Measurements from ENCODE around the gene ERVFRD-1.
A peak's percentile ranks its signal among the peaks of the same experiment; 100 is the strongest.
"Not testable (repeated sequence)": the region's sequence is repeated elsewhere in the genome, so short reads cannot be mapped to it uniquely, and the experiment has no call there.

ERVFRD-1 gene

DNA sequence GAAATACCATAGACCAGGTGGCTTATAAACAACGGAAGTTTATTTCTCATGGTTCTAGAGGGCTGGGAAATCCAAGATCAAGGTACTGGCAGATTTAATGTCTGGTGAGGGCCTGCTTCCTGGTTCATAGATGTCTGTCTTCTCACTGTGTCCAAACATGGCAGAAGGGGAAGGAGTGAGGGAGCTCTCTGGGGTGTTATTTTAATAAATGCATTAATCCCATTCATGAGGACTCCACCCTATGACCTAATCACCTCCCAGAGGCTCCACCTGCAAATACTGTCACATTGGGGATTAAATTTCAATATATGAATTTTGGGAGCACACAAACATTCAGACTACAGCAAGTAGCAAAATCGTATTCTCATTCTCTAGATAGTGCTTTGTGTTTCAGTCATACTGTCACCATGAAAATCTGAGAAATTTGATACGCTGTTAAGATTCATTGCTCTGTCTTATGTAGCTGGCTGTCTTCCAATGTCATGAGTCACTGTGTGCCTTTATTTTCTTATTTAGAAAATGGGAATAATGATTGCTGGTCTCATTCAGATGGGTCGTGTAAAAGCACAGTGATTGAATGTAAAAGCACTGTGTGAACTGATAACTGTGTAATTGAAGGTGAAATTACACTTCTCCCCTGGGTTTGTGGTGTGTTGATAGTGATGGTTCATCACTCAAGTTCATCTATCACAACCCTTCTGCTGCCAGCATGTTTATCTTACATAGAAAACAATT, 8.9 kb upstream of the ERVFRD-1 start:
- DNase-seq (ENCODE audit: low read depth) = peak; percentile 72
- TF ChIP-seq, protein P1, sequence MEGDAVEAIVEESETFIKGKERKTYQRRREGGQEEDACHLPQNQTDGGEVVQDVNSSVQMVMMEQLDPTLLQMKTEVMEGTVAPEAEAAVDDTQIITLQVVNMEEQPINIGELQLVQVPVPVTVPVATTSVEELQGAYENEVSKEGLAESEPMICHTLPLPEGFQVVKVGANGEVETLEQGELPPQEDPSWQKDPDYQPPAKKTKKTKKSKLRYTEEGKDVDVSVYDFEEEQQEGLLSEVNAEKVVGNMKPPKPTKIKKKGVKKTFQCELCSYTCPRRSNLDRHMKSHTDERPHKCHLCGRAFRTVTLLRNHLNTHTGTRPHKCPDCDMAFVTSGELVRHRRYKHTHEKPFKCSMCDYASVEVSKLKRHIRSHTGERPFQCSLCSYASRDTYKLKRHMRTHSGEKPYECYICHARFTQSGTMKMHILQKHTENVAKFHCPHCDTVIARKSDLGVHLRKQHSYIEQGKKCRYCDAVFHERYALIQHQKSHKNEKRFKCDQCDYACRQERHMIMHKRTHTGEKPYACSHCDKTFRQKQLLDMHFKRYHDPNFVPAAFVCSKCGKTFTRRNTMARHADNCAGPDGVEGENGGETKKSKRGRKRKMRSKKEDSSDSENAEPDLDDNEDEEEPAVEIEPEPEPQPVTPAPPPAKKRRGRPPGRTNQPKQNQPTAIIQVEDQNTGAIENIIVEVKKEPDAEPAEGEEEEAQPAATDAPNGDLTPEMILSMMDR (conservative IDR thresholded peaks at IDR 0.05; ENCODE audit: low read depth, low read length) = no peak
- no peak overlapping the region for H3K4me3 ChIP-seq (ENCODE audit: low read depth, low read length)

DNA sequence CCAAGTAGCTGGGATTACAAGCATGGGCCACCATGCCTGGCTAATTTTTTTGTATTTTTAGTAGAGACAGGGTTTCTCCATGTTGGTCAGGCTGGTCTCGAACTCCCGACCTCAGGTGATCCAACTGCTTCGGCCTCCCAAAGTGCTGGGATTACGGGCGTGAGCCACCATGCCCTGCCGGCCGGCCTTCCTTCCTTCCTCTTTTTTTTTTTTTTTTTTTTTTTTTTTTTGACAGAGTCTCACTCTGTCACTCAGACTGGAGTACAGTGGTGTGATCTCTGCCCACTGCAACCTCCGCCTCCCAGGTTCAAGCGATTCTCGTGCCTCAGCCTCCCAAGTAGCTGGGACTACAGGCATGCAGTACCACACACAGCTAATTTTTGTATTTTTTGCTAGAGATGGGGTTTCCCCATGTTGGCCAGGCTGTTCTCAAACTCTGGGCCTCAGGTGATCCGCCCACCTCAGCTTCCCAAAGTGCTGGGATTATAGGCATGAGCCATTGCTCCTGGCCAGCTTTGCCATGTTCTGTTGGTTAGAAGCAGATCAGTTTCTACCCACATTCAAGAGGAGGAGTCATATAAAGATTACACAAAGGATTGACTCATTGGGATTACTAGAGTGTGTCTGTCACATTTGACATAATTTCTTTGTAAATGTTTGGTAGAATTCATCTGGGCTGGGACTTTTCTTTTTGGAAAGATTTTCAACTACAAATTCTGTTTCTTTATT, 4.4 kb upstream of the ERVFRD-1 start:
- DNase-seq (ENCODE audit: low read depth) = peak; percentile 35
- not testable (repeated sequence) for H3K4me3 ChIP-seq (ENCODE audit: low read depth, low read length)

DNA sequence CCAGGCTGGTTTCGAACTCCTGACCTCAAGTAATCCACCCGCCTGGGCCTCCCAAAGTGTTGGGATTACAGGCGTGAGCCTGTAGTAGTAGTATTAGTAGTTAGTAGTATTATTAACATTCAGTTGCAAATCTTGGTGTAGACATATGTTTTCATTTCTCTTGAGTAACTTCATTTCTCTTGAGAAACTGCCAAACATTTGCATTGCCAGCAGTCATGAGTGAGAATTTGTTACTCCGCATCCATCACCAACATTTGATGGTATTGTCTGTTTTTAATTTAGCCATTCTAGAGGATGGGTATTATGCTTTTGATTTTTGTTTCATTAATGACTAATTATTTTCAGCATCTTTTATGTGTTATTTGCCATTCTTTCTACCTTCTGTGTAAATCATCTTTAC, 1.5 kb upstream of the ERVFRD-1 start:
- H3K4me3 ChIP-seq (ENCODE audit: low read depth, low read length) = no peak overlapping the region
- peak; percentile 44 for DNase-seq (ENCODE audit: low read depth)
- TF ChIP-seq, protein P1 (conservative IDR thresholded peaks at IDR 0.05; ENCODE audit: low read depth, low read length) = no peak

DNA sequence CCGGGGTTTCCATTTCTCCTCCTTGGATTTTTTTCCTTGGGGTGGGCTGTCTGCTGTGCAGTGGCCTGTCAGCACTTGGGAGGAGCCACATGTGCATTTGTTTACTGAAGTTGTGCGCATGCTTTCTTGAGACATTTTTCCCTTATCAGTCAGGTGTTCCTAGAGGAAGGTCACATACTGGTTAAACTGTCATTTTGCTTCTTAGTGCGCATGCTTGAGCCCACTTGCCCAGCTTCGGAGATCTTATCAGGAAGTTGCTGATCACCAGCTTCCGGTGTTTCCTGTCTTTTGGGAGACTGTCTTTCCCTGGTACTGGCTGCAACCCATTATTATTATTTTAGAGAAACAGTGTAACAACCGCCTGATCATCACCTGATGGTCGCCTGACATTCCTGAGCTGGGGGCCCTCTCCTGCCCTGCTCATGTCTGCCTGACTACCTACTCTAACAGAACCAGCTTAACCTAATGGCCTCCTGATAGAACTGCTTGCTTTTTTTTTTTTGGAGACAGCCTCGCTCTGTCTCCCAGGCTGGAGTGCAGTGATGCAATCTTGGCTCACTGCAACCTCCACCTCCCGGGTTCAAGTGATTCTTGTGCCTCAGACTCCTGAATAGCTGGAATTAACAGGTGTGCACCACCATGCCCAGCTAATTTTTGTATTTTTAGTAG, 378 bp upstream of the ERVFRD-1 start:
- peak; percentile 19 for DNase-seq (ENCODE audit: low read depth)
- no peak overlapping the region for H3K4me3 ChIP-seq (ENCODE audit: low read depth, low read length)
- TF ChIP-seq, protein P1 (conservative IDR thresholded peaks at IDR 0.05; ENCODE audit: low read depth, low read length) = no peak

DNA sequence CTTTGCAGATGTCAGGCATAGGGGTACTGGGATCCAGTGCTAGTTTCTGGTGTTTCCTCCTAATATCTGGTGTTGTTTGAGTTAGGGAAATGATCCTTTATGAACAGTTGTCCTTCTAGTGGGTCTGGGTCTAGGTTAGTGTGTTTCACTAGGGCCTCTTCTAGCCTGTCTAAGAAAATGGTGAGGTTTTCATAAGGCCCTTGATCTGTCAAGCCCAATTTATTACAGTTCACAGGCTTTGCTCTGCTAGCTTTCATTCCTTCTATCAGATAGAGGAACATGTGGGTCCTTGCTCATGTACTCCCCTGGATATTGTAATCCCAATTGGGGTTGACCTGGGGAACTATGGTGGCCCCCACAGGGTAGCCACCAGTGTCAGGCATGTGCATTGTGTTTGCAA, 2.8 kb downstream of the ERVFRD-1 start:
- no peak for DNase-seq (ENCODE audit: low read depth)
- no peak overlapping the region for H3K4me3 ChIP-seq (ENCODE audit: low read depth, low read length)
- TF ChIP-seq, protein P1 (conservative IDR thresholded peaks at IDR 0.05; ENCODE audit: low read depth, low read length) = no peak

DNA sequence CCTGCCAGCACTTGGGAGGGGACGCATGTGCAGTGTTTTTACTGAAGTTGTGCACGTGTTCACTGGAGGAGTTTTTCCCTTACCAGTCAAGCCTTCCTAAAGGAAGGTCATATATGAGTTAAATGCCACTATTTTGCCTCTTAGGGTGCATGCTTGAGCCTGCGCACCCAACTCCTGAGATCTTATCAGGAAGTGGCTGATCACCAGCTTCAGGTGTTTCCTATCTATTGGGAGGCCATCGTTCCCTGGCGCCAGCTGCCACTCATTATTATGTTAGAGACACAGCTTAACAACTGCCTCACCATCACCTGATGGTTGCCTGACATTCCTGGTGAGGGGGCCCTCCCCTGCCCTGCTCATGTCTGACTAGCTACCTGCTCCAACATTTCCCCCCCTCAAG, 8.5 kb downstream of the ERVFRD-1 start:
- H3K4me3 ChIP-seq (ENCODE audit: low read depth, low read length) = no peak overlapping the region
- DNase-seq (ENCODE audit: low read depth) = no peak
- TF ChIP-seq, protein P1 (conservative IDR thresholded peaks at IDR 0.05; ENCODE audit: low read depth, low read length) = no peak

DNA sequence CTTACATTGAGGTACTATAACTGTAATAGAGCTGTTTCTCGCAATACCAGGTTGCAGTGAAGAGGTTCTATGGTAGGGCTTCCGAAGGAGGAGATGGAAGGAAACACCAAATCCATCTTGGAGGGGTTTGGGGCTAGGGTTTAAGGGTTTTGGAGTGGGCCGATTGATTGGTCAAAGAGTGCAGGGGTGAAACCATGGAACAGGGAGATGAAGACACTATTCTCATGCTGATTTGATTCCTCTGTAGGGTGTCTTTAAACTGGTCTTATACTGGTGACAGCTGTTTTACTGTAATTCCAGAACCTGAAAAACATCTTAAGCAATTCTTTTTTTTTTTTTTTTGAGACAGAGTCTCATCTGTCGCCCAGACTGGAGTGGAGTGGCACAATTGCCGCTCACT, 10.1 kb downstream of the ERVFRD-1 start:
- TF ChIP-seq, protein P1 (conservative IDR thresholded peaks at IDR 0.05; ENCODE audit: low read depth, low read length) = no peak
- DNase-seq (ENCODE audit: low read depth) = no peak

More for the DNA sequence above, 10.1 kb downstream of the ERVFRD-1 start:
- H3K4me3 ChIP-seq (ENCODE audit: low read depth, low read length) = no peak overlapping the region

All from choroid plexus epithelial cell (primary cell).